SU-DHL-6 (cell line): ENCODE results near the gene SELENOH.

Experiments used
- EZH2phosphoT487 ChIP-seq: fragments of 200-600 bp; sonication (generic), shearing (Covaris generic); conservative IDR thresholded peaks from 2 replicates; pipeline ENCODE4 v1.6.1; 2018; ENCODE audit warnings: mild to moderate bottlenecking, antibody characterized with exemption, low read length, moderate library complexity, mixed read lengths
- TF ChIP-seq, protein P1 (sequence below): fragments of 200-600 bp; sonication (generic); IDR thresholded peaks from one replicate; pipeline ENCODE4 v1.5.1; 2017; ENCODE audit warnings: antibody characterized with exemption, mild to moderate bottlenecking, low read length, moderate library complexity; ENCODE audit not compliant: insufficient read depth, poor library complexity, severe bottlenecking

DNA sequence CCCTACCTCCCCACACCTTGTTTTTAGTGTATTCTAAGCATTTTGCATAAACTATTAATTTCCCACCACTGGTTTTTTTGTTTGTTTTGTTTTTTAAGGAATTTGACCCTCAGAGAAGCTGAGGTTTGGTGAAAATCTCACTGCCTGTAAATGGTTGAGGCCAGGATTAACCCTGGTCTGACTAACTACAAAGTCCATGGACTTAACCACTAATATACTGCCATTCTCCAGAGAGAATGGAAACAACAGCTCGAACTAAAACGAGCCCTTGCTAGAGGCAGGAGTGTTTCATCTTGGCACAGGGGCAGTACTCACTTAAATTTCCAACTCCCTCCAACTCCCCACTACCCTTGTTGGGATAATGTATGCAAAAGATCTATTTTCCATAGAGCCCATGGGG, 23.3 kb downstream of the SELENOH start:
- TF ChIP-seq, protein P1, sequence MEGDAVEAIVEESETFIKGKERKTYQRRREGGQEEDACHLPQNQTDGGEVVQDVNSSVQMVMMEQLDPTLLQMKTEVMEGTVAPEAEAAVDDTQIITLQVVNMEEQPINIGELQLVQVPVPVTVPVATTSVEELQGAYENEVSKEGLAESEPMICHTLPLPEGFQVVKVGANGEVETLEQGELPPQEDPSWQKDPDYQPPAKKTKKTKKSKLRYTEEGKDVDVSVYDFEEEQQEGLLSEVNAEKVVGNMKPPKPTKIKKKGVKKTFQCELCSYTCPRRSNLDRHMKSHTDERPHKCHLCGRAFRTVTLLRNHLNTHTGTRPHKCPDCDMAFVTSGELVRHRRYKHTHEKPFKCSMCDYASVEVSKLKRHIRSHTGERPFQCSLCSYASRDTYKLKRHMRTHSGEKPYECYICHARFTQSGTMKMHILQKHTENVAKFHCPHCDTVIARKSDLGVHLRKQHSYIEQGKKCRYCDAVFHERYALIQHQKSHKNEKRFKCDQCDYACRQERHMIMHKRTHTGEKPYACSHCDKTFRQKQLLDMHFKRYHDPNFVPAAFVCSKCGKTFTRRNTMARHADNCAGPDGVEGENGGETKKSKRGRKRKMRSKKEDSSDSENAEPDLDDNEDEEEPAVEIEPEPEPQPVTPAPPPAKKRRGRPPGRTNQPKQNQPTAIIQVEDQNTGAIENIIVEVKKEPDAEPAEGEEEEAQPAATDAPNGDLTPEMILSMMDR = no peak
- TF ChIP-seq EZH2phosphoT487 = no peak
